ENCODE results near the gene CLIC3. TPM values are rescaled to one million over a fixed set of nuclear protein-coding genes. Genes with fewer than 3 reads are reported as not detected.

The CLIC3 gene
- total and polyA plus RNA-seq, 2 donors (not counting 1 experiment from before 2014, with no cell fraction given): 1.1 to 1.9 TPM

- no peak for TF ChIP-seq EZH2 (IDR thresholded peaks at IDR 0.05; ENCODE audit: borderline replicate concordance, insufficient read depth, low read depth, low read length, poor library complexity, severe bottlenecking)
- Histone ChIP-seq H3K4me3 (ENCODE audit: control extremely low read depth in 1 of 5, extremely low read depth in 1 of 5, insufficient read depth in 1 of 5, low read depth in 2 of 5, low read length in 4 of 5) (peak within 1 kb of the TSS in 3 of 5 experiments; percentile 2 to 29 (median 14)), H3K36me3 (replicated peaks in 1 of 2; ENCODE audit: control extremely low read depth in 1 of 2, control insufficient read depth in 1 of 2, extremely low read depth in 1 of 2, insufficient read depth in 2 of 2, low read length in 1 of 2) (no peaks in the 10 kb centered on the region), H3K27me3 (replicated peaks in 1 of 4; ENCODE audit: control extremely low read depth in 1 of 4, control insufficient read depth in 3 of 4, insufficient read depth in 4 of 4, low read length in 3 of 4) (peaks cover 0 to 50% (median 8%) of the 10 kb centered on the region in 4 experiments), H3K9me3 (ENCODE audit: control extremely low read depth in 1 of 3, control insufficient read depth in 2 of 3, insufficient read depth in 1 of 3, low read length in 2 of 3) (peaks cover 0 to 13% (median 0%) of the 10 kb centered on the region in 3 donors), H3K4me1 (ENCODE audit: control insufficient read depth in 2 of 2, insufficient read depth in 2 of 2, low read length in 2 of 2) (peaks cover 3 to 5% of the 10 kb centered on the region in 2 donors), H2AFZ (ENCODE audit: insufficient read depth, low read depth, low read length, poor library complexity, severe bottlenecking) (peak within 1 kb of the TSS; percentile 22), H3K79me2 (ENCODE audit: control insufficient read depth, insufficient read depth, low read length) (no peaks in the 10 kb centered on the region), H3K4me2 (replicated peaks; ENCODE audit: low read depth, low read length, poor library complexity, severe bottlenecking) (peak within 1 kb of the TSS; percentile 77), H4K20me1 (ENCODE audit: control insufficient read depth, insufficient read depth, low read length, poor library complexity, severe bottlenecking) (no peaks in the 10 kb centered on the region), H3K9ac (ENCODE audit: low read length) (no peak within 1 kb of the TSS), H3K27ac (ENCODE audit: low read length in 2 of 2) (no peak within 1 kb of the TSS)
- POLR2A ChIA-PET: no interaction called here
- ATAC-seq (ENCODE audit: low read depth): no peak
- Mint-ChIP-seq H3K4me3 (peak within 1 kb of the TSS; percentile 55), H3K9me3 (ENCODE audit: insufficient read depth) (no peaks in the 10 kb centered on the region), H3K27me3 (peaks cover 12% of the 10 kb centered on the region), H3K4me1 (peaks cover 5% of the 10 kb centered on the region), H3K27ac (no peak within 1 kb of the TSS)
- CTCF ChIA-PET: interaction anchor here (1.4 kb wide), 1 partner anchor 69 kb away, joined by 3 read pairs; the partner anchor contains the start of gene NPDC1
- DNase-seq: no peak
- intact Hi-C loops (cut with micrococcal nuclease): no loop called here
- 86% methylated on average over 10 of the region's 10 CpGs for WGBS (ENCODE audit: insufficient coverage)
Observed at GRCh38 chr9:136977223-136977622, 19.1 kb downstream of the CLIC3 start, which contains the start of gene PTGDS. Gene PTGDS, plus strand, starts transcription at chr9:136977504. Its CDS starts 75 bp downstream, at chr9:136977579.

DNA sequence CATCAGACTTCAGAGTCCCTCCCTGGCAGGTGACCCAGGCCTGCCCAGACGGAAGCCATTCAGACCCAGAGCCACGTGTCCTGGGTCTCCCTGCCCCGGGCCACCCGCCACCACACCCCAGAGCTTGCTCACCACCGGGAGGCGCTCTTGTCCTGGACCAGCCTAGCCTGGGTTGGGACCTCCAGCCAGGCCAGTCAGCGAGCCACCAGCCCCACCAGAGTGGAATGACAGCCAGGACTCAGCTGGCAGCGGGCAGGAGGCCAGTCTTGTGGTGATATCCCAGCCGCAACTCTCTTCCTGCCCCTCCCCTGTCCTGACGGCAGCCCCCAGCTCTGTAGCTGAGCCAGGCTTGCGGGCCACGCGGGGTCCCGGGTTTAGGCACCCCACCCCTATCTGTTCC lies 20.7 kb downstream of the CLIC3 start:
- Mint-ChIP-seq H3K4me1 (peaks cover 5% of the 10 kb centered on the region), H3K4me3 (no peak overlapping the region)
- H3K79me2 ChIP-seq (ENCODE audit: control insufficient read depth, insufficient read depth, low read length): no peaks in the 10 kb centered on the region

More for the DNA sequence above, 20.7 kb downstream of the CLIC3 start:
- H2AFZ ChIP-seq (ENCODE audit: insufficient read depth, low read depth, low read length, poor library complexity, severe bottlenecking): no peak overlapping the region
- H3K4me1 ChIP-seq (ENCODE audit: control insufficient read depth in 2 of 2, insufficient read depth in 2 of 2, low read length in 2 of 2): peaks cover 3 to 5% of the 10 kb centered on the region in 2 donors
- H3K4me3 ChIP-seq (ENCODE audit: control extremely low read depth in 1 of 5, extremely low read depth in 1 of 5, insufficient read depth in 1 of 5, low read depth in 2 of 5, low read length in 4 of 5): no peak overlapping the region
- DNase-seq (no peak), ATAC-seq (ENCODE audit: low read depth) (no peak)
- no peaks in the 10 kb centered on the region for H4K20me1 ChIP-seq (ENCODE audit: control insufficient read depth, insufficient read depth, low read length, poor library complexity, severe bottlenecking)
- peaks cover 9% of the 10 kb centered on the region for H3K27me3 Mint-ChIP-seq
- no peak overlapping the region for H3K9ac ChIP-seq (ENCODE audit: low read length)
- no peaks in the 10 kb centered on the region for H3K36me3 ChIP-seq (replicated peaks in 1 of 2; ENCODE audit: control extremely low read depth in 1 of 2, control insufficient read depth in 1 of 2, extremely low read depth in 1 of 2, insufficient read depth in 2 of 2, low read length in 1 of 2)
- no peak overlapping the region for H3K4me2 ChIP-seq (replicated peaks; ENCODE audit: low read depth, low read length, poor library complexity, severe bottlenecking)
- no peak overlapping the region for H3K27ac Mint-ChIP-seq
- TF ChIP-seq CTCF (IDR thresholded peaks at IDR 0.05) (no peak), EZH2 (IDR thresholded peaks at IDR 0.05; ENCODE audit: borderline replicate concordance, insufficient read depth, low read depth, low read length, poor library complexity, severe bottlenecking) (no peak)
- H3K27ac ChIP-seq (ENCODE audit: low read length in 2 of 2): no peak overlapping the region
- CTCF ChIA-PET: interaction anchor here (0.9 to 1.4 kb wide), 4 partner anchors 54 to 71 kb away, joined by 3 read pairs; partner anchors contain the start of gene NPDC1
- intact Hi-C loops (cut with micrococcal nuclease): no loop called here
- peaks cover 0 to 39% (median 6%) of the 10 kb centered on the region in 4 experiments for H3K27me3 ChIP-seq (replicated peaks in 1 of 4; ENCODE audit: control extremely low read depth in 1 of 4, control insufficient read depth in 3 of 4, insufficient read depth in 4 of 4, low read length in 3 of 4)
- WGBS (ENCODE audit: insufficient coverage): 11% methylated on average over 14 of the region's 14 CpGs
- POLR2A ChIA-PET: interaction anchor here (0.9 kb wide), 1 partner anchor 25 kb away, joined by 3 read pairs; no protein-coding TSS in a partner anchor
- peaks cover 0 to 13% (median 0%) of the 10 kb centered on the region in 3 donors for H3K9me3 ChIP-seq (ENCODE audit: control extremely low read depth in 1 of 3, control insufficient read depth in 2 of 3, insufficient read depth in 1 of 3, low read length in 2 of 3)
- H3K9me3 Mint-ChIP-seq (ENCODE audit: insufficient read depth): no peaks in the 10 kb centered on the region

Measured in B cell (primary cell).